Measurements from ENCODE around the gene RAI1.

Gene RAI1

DNA sequence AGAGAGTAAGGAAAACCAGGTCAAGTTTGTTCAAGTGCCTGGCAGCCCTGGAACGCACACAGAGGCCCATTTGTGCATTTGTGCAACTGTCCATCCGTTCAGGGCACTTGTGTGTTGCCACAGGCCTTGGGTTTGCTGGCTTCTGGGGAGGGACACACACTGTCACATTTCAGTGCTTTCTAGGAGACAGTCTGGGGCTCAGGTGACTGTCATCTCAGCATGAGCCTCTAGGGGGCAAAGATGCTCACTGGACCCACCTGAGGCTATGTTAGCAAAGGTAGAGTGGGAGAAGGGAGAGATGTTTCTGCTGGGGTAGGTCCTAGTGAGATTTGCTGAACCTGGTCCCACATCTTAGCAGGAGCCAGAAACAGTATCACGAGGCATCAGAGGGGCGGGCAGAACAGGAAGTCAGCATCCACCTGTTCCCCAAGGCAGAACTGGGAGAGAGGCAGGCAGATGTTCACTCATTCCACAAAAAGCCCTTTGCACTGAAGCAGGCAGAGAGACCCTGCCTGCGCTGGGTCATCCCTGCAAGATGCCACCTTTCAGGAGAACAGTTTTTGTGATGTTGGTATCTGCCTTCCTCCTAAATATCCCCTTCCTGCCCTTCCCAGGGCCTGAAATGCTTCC lies 48.5 kb downstream of the RAI1 start:
- TF ChIP-seq, protein P1, sequence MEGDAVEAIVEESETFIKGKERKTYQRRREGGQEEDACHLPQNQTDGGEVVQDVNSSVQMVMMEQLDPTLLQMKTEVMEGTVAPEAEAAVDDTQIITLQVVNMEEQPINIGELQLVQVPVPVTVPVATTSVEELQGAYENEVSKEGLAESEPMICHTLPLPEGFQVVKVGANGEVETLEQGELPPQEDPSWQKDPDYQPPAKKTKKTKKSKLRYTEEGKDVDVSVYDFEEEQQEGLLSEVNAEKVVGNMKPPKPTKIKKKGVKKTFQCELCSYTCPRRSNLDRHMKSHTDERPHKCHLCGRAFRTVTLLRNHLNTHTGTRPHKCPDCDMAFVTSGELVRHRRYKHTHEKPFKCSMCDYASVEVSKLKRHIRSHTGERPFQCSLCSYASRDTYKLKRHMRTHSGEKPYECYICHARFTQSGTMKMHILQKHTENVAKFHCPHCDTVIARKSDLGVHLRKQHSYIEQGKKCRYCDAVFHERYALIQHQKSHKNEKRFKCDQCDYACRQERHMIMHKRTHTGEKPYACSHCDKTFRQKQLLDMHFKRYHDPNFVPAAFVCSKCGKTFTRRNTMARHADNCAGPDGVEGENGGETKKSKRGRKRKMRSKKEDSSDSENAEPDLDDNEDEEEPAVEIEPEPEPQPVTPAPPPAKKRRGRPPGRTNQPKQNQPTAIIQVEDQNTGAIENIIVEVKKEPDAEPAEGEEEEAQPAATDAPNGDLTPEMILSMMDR (IDR thresholded peaks at IDR 0.05; ENCODE audit: insufficient read depth, low read depth, low read length, missing control alignments): peak; percentile 85
- no peak overlapping the region for H3K4me3 ChIP-seq (ENCODE audit: low read depth, low read length)
- DNase-seq (ENCODE audit: low read depth): peak; percentile 68

DNA sequence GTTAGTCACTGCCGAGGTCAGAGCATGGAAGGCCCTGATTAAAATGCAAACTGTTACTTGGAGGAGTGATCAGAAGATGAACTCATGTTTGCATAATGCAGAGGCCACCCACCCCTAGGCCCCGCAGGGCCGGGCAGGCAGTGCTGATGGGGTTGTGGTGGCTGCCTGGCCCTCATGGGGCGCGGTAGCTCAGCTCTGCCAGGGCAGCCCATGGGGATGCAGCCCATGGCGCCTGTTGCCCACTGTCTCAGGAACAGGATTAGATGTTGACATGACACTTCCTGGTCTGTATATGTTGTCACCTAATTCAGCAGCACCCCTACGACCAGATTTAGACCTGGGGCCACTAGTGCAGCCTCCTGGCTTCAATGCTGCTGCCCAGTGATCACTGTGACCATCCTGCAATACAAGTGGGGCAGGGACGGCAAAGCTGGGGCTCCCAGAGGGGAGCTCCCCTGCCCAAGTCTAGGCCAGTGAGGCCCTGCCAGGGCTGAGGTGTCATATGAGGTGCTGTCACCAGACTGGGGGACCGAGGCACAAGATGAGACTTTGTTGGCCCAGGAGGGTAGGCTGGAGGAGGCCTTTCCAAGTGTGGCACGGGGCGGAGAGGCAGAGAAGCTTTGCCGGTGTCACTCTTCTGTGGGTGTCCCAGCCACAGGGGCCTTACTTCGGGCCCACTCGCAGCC lies 49.1 kb downstream of the RAI1 start:
- no peak for DNase-seq (ENCODE audit: low read depth)
- TF ChIP-seq, protein P1 (IDR thresholded peaks at IDR 0.05; ENCODE audit: insufficient read depth, low read depth, low read length, missing control alignments): no peak
- no peak overlapping the region for H3K4me3 ChIP-seq (ENCODE audit: low read depth, low read length)

DNA sequence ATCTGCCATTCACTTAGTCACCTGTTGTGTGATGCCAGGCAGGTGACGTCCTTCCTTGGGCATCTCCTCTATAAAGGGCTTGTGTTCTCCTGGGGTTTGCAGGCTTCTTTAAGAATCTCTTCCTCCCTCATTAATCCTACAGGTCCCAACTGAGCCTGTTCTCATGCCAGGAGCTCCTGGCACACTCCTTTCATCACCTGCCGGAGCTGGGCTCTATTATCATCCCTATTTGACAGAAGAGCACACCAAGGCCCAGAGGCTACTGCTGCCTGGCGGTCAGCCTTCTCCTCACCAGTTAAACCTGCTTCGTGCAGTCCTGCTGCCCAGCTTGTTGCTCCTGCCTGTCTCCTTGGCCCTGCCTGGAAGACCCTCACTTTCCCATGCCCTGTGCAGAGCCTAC lies 51.2 kb downstream of the RAI1 start:
- H3K4me3 ChIP-seq (ENCODE audit: low read depth, low read length): no peak overlapping the region
- TF ChIP-seq, protein P1 (IDR thresholded peaks at IDR 0.05; ENCODE audit: insufficient read depth, low read depth, low read length, missing control alignments): no peak
- DNase-seq (ENCODE audit: low read depth): no peak

DNA sequence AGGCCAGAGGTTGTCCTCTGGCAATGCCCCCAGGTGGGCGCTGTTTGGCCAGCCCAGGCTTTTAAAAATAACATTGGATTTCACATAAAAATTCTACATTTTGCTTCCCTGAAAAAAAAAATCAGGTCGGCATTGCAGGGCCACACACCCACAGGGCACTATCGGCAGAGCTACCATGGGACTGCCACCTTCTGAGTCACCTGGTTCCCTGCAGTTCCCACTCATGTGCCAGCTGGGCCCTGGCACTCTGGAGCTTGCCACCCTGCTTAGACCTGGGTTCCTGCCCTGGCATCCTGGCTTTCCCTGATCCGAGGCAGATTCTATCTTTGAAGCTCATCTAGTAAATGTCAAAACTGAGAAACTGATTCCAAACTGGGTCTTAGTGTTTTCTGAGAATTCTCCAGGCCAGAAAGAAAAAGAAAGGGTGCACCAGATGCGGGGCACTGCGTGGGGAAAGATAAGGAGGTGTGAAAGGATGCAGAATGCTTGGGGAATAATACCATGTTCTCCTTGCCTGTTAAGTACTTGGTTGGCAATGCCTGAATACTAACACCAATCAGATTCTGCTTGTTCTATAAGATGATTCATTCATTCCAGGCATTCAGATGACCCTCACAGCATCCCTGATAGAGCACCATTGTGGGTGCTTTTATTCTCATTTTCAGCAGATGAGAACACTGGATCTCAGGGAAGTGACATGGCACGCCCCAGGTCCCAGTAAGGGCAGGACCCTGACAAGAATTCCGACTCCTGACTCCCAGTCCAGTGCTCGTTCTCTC lies 51.8 kb downstream of the RAI1 start:
- TF ChIP-seq, protein P1 (IDR thresholded peaks at IDR 0.05; ENCODE audit: insufficient read depth, low read depth, low read length, missing control alignments): no peak
- DNase-seq (ENCODE audit: low read depth): no peak
- H3K4me3 ChIP-seq (ENCODE audit: low read depth, low read length): no peak overlapping the region

DNA sequence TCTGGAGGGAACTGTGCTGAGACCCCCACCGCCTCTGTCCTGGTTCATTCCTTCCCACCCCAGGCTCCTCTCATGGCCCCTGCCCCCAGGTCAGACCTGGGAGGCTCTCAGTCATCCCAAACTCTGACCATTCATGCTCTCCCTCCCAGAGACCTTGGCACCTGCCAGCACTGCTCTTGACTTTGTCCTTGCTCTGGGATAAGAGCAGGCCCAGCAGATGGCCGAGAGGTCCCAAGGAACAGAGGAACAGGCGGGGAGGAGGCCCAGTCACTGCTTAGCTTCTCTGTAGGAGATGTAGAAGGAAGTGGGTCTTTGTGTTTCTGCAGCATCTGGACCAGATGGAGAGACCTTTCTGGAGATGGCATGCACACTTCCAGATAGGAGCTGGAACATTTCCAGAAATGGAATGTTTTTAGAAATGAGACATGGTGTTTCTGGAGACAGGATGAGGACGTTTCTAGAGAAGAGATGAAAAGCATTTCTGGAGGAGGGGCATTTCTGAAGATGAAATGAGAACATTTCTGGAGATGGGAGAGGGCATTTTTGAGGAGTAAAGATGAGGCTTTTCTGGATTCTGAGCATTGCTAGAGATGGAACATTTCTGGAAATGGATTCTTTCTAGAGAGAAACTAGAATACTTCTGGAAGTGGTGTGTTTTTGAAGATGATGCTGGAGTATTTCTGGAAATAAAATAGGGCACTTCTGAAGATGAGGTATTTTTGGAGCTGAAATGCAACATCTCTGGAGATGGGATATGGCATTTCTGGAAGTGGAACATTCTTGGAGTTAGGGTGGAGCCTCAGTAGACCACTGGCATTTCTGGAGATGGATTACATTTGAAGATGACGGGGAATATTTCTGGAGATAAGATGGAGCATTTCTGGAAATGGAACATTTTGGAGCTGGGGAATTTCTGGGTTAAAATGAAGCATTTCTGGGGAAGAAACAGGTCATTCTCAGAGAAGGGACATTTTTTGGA lies 55.2 kb downstream of the RAI1 start:
- no peak overlapping the region for H3K4me3 ChIP-seq (ENCODE audit: low read depth, low read length)
- TF ChIP-seq, protein P1 (IDR thresholded peaks at IDR 0.05; ENCODE audit: insufficient read depth, low read depth, low read length, missing control alignments): no peak
- DNase-seq (ENCODE audit: low read depth): no peak

All from GM12865 (cell line).